HG02943 (cell line): ENCODE results near the gene S100A9.
"Not testable (repeated sequence)": the region's sequence is repeated elsewhere in the genome, so short reads cannot be mapped to it uniquely, and the experiment has no call there.

Experiments used
- ATAC-seq: cut with Tn5 transposase; IDR thresholded peaks from one replicate; pipeline ENCODE4 v1.9.1; 2021; ENCODE audit warnings: mild to moderate bottlenecking, low read depth, moderate library complexity; ENCODE audit not compliant: unreplicated experiment

The S100A9 gene

DNA sequence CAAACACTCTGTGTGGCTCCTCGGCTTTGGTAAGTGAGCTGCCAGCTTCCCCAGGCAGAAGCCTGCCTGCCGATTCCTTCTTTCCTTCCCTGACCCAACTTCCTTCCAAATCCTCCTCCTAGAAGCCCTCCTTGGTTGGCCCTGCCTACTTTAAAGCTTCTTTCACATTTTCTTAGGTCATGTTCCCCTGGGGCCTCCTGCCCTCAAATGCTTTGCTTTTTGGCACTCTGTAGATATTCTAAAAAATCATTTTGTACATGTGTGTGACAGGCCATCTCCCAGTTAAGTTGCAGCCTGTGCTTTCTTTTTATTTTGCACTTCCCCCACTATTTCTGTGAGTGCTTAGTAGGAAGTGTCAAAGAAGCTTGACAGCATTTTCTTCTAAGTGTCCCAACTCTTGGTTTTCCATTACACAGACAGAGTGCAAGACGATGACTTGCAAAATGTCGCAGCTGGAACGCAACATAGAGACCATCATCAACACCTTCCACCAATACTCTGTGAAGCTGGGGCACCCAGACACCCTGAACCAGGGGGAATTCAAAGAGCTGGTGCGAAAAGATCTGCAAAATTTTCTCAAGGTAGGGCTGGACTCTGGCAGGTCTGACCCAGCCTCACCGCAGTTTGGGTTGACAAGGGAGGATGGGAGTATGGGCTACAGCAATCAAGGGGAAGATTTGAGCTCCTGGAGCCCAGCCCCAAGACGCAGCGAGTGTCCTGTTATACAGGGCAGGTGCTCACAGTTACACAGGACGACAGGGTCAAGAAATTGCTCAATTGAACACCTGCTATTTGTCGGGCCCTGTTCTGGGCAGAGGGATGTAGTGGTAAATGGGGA is at the start of gene S100A9:
Gene S100A9, plus strand, starts transcription at position 2 of the 838 bp plus-strand sequence. Its CDS starts 430 bp downstream, at position 432.
- ATAC-seq, result no peak

- ATAC-seq, result no peak
Observed at GRCh38 chr1:153308540-153308939, 49.1 kb upstream of the S100A9 start.

- no peak for ATAC-seq
Observed at GRCh38 chr1:153309441-153309840, 48.2 kb upstream of the S100A9 start.

- ATAC-seq, result no peak
Observed at GRCh38 chr1:153310526-153310925, 47.1 kb upstream of the S100A9 start.

DNA sequence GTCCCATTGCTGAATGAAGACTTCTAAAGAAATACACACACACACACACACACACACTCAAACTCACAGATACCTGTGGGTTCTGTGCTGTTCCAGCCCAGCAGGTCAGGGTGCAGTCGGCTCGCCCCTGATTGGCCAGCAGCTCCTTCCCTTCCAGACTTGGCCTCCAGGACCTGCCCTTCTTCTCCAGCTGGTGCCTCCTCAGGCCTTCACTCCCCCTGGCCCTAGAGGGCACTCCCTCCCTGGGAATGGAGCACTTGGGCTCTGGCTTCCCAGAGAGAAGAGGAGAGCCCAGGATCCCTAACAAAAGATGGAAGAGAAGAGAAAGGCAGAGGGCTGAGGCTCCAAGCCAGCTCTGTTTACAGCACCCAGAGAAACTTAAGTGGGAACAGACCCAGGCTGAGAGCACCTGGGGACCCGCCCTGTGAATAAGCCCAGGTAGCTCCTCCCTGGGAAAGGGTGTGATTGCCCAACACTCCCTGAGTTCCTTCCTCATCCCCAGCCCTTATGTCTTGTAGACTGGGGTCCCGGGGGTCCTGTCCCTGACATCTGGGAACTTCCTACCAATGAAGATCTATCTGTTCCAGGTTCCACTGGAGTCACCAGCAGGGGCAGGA is 45.0 kb upstream of the S100A9 start, which contains the start of gene PGLYRP3:
Gene PGLYRP3, minus strand, starts transcription at position 383 of the 617 bp plus-strand sequence. CDS start 2,287 bp downstream, outside the sequence.
- ATAC-seq, result no peak

- ATAC-seq, result no peak
Observed at GRCh38 chr1:153313288-153313687, 44.4 kb upstream of the S100A9 start.

DNA sequence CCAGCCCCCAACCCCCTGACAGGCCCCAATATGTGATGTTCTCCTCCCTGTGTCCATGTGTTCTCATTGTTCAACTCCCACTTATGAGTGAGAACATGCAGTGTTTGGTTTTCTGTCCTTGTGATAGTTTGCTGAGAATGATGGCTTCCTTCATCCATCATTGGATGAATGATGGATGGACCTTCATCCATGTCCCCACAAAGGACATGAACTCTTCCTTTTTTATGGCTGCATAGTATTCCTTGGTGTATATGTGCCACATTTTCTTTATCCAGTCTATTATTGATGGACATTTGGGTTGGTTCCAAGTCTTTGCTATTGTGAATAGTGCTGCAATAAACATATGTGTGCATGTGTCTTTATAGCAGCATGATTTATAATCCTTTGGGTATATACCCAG is 43.3 kb upstream of the S100A9 start:
- ATAC-seq, result not testable (repeated sequence)

- not testable (repeated sequence) for ATAC-seq
Observed at GRCh38 chr1:153316013-153316412, 41.6 kb upstream of the S100A9 start.

DNA sequence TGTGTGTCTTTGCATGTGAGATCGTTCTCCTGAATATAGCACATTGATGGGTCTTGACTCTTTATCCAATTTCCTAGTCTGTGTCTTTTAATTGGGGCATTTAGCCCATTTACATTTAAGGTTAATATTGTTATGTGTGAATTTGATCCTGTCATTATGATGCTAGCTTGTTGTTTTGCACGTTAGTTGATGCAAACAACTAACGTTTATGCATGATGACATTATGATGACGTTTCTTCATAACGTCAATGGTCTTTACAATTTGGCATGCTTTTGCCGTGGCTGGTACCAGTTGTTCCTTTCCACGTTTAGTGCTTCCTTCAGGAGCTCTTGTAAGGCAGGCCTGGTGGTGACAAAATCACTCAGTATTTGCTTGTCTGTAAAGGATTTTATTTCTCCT is 39.5 kb upstream of the S100A9 start:
- ATAC-seq, result not testable (repeated sequence)

DNA sequence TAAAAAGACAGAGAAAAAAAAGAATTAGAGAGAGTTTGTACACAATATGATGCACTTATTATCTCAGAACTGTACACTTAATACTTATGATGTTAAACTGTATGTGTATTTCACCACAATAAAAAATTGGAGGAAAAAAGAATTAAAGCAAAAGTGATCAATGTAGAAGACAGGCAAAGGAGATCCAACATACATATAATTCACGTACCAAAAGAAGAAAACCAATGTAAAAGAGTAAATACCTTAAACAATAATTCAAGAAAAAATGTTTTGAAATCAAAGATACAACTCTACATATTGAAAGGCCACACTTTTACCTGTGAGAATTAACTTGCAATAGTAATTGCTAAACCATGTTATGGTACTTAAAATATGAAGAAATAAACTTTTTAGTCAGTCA is 35.1 kb upstream of the S100A9 start:
- no peak for ATAC-seq

DNA sequence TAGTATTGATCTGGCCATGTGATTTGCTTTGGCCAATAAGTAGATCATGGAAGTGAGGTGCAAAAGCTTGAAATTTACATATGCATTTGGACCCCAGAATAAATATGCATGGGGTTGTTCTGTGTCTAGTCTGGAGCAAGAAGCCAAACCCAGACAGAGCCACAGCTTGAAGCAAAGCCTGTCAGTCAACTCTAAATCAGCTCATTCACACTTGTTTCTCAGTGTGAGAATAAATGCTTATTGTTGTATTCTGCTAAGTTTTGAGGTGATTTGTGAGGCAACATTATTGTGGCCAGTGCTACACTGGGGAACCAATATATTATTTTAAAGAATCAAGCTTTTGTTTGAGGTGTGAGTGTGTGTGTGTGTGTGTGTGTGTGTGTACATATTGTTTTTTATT is 32.7 kb upstream of the S100A9 start:
- ATAC-seq, result no peak

GRCh38 chr1:153333902-153334301 is 23.8 kb upstream of the S100A9 start:
- no peak for ATAC-seq

DNA sequence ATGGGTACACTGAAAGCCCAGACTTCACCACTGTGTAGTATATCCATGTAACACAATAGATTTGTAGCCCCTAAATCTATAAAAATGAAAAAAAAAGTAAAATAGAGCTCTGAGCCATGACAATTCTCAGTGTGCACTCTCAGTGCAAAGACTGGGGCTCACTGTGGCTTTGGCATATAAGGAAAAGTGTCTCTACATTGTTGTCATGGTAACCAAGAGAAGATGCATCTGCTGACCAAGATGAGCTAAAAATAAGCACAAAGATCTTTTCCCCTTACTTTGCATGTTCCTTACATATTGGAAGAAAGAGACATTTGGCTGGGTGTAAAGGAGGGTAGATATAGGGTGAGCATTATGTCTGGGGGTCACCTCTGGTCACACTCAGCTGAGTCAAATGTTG is 21.0 kb upstream of the S100A9 start:
- ATAC-seq, result no peak

- ATAC-seq, result no peak
Observed at GRCh38 chr1:153337980-153338853, 19.4 kb upstream of the S100A9 start.

GRCh38 chr1:153339802-153340201 is 17.9 kb upstream of the S100A9 start:
- ATAC-seq, result no peak

GRCh38 chr1:153340356-153340755 is 17.3 kb upstream of the S100A9 start:
- ATAC-seq, result no peak

DNA sequence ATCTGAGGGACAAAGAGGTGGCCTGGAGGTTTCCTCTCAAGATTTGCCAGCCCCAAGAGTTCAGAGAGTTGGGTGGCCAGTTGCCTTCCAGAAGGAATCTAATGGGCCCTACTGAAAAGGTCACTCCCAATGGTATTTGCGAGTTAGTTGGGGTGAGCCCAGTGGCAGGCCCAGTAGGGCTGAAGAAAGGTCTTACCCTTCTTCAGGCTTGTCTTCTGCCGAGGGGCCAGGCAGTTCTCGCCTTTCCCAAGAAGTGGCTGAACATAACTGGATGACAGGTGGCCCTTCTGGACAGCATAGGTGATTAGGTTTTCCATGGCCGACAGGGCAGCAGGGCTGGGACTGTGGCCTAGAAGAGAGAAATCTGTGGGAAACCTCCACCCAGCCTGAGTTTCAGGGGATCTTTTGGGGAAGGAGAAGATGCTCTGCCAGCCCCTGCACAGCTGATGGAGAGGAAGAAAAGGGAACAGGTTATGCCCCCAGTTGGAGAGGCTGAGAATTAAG is 16.2 kb upstream of the S100A9 start:
- no peak for ATAC-seq

DNA sequence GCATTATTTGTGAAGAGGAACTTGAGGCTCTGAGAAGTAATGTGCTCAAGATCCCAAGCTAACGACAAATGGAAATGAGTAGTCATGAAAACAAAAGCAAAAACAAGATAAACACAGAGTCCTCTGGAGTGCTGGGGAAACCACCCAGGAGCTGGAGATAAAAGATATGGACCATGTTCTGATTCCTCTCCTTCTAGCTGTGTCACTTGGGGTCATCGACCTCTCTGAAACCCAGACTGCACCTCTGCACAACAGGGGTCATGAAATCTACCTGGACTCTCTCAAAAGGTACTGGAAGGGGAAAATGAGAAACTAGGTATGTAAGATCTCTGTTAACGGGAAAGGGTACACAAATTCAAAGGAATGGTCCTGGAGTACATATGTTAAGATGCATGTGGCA is 15.5 kb upstream of the S100A9 start:
- ATAC-seq, result no peak

- ATAC-seq, result no peak
Observed at GRCh38 chr1:153343040-153343681, 14.5 kb upstream of the S100A9 start.
